Activated gamma-delta T cell treated with anti-CD3 and anti-CD28 coated beads, Interleukin-2, amount 50 U/mL, for 16 hours (primary cell): ENCODE results near the gene OR4C12.
"Not testable (repeated sequence)": the region's sequence is repeated elsewhere in the genome, so short reads cannot be mapped to it uniquely, and the experiment has no call there.

ENCODE experiments used
- DNase-seq: peaks from one replicate; pipeline ENCODE4 v3.0.0-alpha.2; 2020; ENCODE audit warnings: low read depth

Gene OR4C12

DNA sequence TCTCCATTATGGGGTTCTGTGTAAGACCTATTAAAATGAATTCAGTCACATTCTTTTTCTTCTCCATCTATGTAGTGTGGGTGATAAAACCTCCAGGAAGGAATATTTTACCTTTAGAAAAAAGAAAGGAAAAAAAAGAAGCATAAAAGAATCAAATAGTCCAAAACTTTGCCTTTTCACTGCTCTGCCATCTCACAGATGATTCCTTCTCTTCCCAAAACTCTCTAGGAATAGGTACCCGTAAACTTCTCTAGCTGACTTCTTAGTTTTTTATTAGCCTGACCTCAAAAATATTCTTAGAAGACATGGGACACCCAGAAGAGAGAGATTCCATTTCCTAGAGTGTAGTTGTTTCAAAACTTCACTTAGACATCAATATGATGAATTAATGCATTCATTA is at the start of gene OR4C12:
OR4C12 (minus strand) TSS at position 101 of the 400 bp plus-strand sequence; CDS start at position 67, 34 bp downstream.
- not testable (repeated sequence) for DNase-seq

DNA sequence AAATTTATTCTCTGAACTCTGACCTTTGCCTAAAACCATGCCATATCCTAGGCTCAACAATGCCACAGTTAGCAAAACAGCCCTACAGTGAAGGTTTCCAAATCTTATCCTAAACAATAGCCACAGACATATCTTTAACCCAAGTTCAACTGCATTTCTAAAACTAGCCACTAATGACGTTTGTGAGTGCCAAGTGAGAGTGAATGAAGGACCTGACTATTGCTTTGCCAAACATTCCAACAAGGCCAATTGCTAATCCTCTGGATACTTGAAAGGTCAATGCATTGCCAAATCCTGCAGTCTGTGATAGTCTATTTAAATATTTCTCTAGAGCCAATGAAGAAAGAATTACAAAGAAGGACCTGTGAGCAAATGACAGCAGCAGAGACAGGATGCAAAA is 47.9 kb upstream of the OR4C12 start:
- no peak for DNase-seq

- DNase-seq = no peak
Measured at GRCh38 chr11:49995565-49995964, 13.2 kb upstream of the OR4C12 start.

- DNase-seq = not testable (repeated sequence)
Measured at GRCh38 chr11:49973439-49973838, 8.9 kb downstream of the OR4C12 start.

GRCh38 chr11:49952091-49952490 is 30.2 kb downstream of the OR4C12 start, which contains the start of gene OR4C13:
TSS of gene OR4C13 (plus strand) at chr11:49952391. CDS start at chr11:49952423, 32 bp downstream.
- no peak for DNase-seq

DNA sequence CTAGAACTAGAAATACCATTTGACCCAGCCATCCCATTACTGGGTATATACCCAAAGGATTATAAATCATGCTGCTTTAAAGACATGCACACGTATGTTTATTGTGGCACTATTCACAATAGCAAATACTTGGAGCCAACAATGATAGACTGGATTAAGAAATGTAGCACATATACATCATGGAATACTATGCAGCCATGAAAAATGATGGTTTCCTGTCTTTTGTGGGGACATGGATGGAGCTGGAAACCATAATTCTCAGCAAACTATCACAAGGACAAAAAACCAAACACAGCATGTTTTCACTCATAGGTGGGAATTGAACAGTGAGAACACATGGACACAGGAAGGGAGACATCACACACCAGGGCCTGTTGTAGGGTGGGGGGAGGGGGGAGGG is 33.6 kb downstream of the OR4C12 start:
- DNase-seq = not testable (repeated sequence)
